ENCODE data around the gene SSH2. TPM values are rescaled to one million over a fixed set of nuclear protein-coding genes. Genes with fewer than 3 reads are reported as not detected.

Gene SSH2
- total RNA-seq, 1 donor from 2014 or later: 9.8 TPM

- Histone ChIP-seq H3K27me3 (ENCODE audit: control insufficient read depth, insufficient read depth, low read length) (no peaks in the 10 kb centered on the region), H3K4me3 (ENCODE audit: low read depth, low read length) (no peak overlapping the region), H3K36me3 (ENCODE audit: control insufficient read depth, insufficient read depth, low read length) (no peaks in the 10 kb centered on the region)
- no peak for TF ChIP-seq CTCF (IDR thresholded peaks at IDR 0.05; ENCODE audit: insufficient read depth, low read length, poor library complexity, severe bottlenecking)
- no peak for DNase-seq (ENCODE audit: low read depth)
Observed at GRCh38 chr17:29597361-29598172, 332.5 kb downstream of the SSH2 start.

- no peaks in the 10 kb centered on the region for H3K36me3 ChIP-seq (ENCODE audit: control insufficient read depth, insufficient read depth, low read length)
- no peak for DNase-seq (ENCODE audit: low read depth)
- H3K4me3 ChIP-seq (ENCODE audit: low read depth, low read length): no peak overlapping the region
- no peaks in the 10 kb centered on the region for H3K27me3 ChIP-seq (ENCODE audit: control insufficient read depth, insufficient read depth, low read length)
- no peak for TF ChIP-seq CTCF (IDR thresholded peaks at IDR 0.05; ENCODE audit: insufficient read depth, low read length, poor library complexity, severe bottlenecking)
Observed at GRCh38 chr17:29596811-29597210, 333.2 kb downstream of the SSH2 start.

- Histone ChIP-seq H3K36me3 (ENCODE audit: control insufficient read depth, insufficient read depth, low read length) (no peaks in the 10 kb centered on the region), H3K4me3 (ENCODE audit: low read depth, low read length) (no peak overlapping the region), H3K27me3 (ENCODE audit: control insufficient read depth, insufficient read depth, low read length) (no peaks in the 10 kb centered on the region)
- no peak for TF ChIP-seq CTCF (IDR thresholded peaks at IDR 0.05; ENCODE audit: insufficient read depth, low read length, poor library complexity, severe bottlenecking)
- DNase-seq (ENCODE audit: low read depth): no peak
Observed at GRCh38 chr17:29595943-29596774, 333.9 kb downstream of the SSH2 start.

GRCh38 chr17:29595107-29595942, 334.7 kb downstream of the SSH2 start:
- DNase-seq (ENCODE audit: low read depth): no peak
- no peak for TF ChIP-seq CTCF (IDR thresholded peaks at IDR 0.05; ENCODE audit: insufficient read depth, low read length, poor library complexity, severe bottlenecking)
- no peak overlapping the region for H3K4me3 ChIP-seq (ENCODE audit: low read depth, low read length)
- H3K36me3 ChIP-seq (ENCODE audit: control insufficient read depth, insufficient read depth, low read length): no peaks in the 10 kb centered on the region
- H3K27me3 ChIP-seq (ENCODE audit: control insufficient read depth, insufficient read depth, low read length): no peaks in the 10 kb centered on the region

- Histone ChIP-seq H3K27me3 (ENCODE audit: control insufficient read depth, insufficient read depth, low read length) (no peaks in the 10 kb centered on the region), H3K4me3 (ENCODE audit: low read depth, low read length) (no peak overlapping the region), H3K36me3 (ENCODE audit: control insufficient read depth, insufficient read depth, low read length) (no peaks in the 10 kb centered on the region)
- DNase-seq (ENCODE audit: low read depth): no peak
- TF ChIP-seq CTCF (IDR thresholded peaks at IDR 0.05; ENCODE audit: insufficient read depth, low read length, poor library complexity, severe bottlenecking): no peak
Observed at GRCh38 chr17:29594519-29595090, 335.4 kb downstream of the SSH2 start.

Data from kidney epithelial cell (primary cell).